AG04449 (cell line): Measurements from ENCODE around the gene IRGQ.

Experiments used
- CTCF ChIA-PET: fragments of 350-600 bp; formaldehyde crosslinking; extraction: SDS; loops from one replicate; lab custom pipeline; 2021; ENCODE audit warnings: antibody characterized with exemption; lab: Yijun Ruan, JAX
- POLR2A ChIA-PET: fragments of 400-600, 350-600 bp; formaldehyde crosslinking; extraction: SDS; loops from one replicate; lab custom pipeline; 2020; ENCODE audit warnings: antibody characterized with exemption, inconsistent platforms; lab: Yijun Ruan, JAX
- DNase-seq: peaks from one replicate; pipeline ENCODE4 v3.0.0-alpha.2; 2010; ENCODE audit warnings: low read depth, low spot score
- H3K4me3 ChIP-seq: 2 replicates; pipeline ENCODE4 v1.5.1; 2011; ENCODE audit warnings: low read depth, mild to moderate bottlenecking, control low read depth, low read length
- CTCF ChIP-seq: IDR thresholded peaks from one replicate; pipeline ENCODE4 v1.5.1; 2011; ENCODE audit warnings: mild to moderate bottlenecking, moderate library complexity, low read length, control low read depth, inconsistent platforms; ENCODE audit not compliant: insufficient read depth; ENCODE audit errors: missing control alignments

Gene IRGQ

DNA sequence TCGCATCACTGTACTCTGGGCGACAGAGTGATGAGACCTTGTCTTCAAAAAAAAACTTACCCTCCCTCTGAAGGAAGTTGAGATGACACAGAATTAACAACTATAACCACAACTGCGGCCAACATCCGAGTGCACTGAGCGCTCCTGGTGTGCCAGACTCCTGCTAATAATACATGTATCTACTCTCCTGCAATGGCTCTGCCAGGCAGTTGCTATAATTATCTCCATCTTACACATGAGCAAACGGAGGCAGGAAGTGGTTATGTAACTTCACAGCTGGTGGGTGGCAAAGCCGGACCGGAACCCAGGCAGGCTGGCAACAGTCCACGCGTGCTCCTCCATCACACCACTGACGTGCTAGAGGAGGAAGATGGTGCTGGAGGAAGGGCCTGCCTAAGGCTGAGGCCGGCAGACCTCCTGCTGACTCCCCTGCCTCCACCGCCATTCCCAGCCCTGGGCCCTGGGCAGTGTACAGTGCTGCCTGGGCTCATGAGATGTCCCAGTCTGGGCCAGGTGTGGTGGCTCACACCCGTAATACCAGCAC is 33.2 kb downstream of the IRGQ start:
- DNase-seq, result peak; percentile 76

DNA sequence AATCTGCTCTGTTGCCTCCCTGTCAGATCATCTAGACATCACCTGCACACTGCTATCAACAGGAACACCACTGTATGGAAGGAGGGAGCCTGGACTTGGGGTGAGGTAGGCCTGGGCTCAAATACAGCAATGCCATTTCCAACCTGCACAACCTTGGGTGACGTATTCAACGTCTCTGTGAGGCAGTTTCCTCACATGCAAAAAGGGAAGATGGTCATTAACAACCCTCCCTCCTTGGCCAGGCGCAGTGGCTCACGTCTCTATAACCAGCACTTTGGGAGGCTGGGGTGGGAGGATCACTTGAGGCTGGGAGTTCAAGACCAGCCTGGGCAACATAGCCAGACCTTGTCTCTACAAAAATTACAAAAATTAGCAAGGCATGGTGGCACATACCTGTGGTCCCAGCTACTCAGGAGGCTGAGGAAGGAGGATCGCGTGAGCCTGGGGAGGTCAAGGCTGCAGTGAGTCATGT is 33.7 kb downstream of the IRGQ start:
- DNase-seq, result no peak
- H3K4me3 ChIP-seq, result no peak overlapping the region
- CTCF ChIA-PET, result interaction anchor here (1.7 to 5.8 kb wide), 2 partner anchors 8 to 27 kb away, joined by 6 to 45 read pairs; no protein-coding TSS in a partner anchor
- TF ChIP-seq CTCF, result no peak
- POLR2A ChIA-PET, result interaction anchor here (0.9 kb wide), 1 partner anchor 29 kb away, joined by 3 read pairs; the partner anchor contains the start of gene ZNF575

More for the DNA sequence above, 33.2 kb downstream of the IRGQ start:
- H3K4me3 ChIP-seq, result no peak overlapping the region
- POLR2A ChIA-PET, result interaction anchor here (0.8 to 0.9 kb wide), 2 partner anchors 26 to 30 kb away, joined by 3 read pairs; partner anchors contain the start of gene ZNF575
- CTCF ChIA-PET, result interaction anchor here (1.7 to 5.8 kb wide), 2 partner anchors 9 to 27 kb away, joined by 6 to 45 read pairs; no protein-coding TSS in a partner anchor
- TF ChIP-seq CTCF, result no peak

GRCh38 chr19:43561139-43561970 is 34.6 kb downstream of the IRGQ start:
- no peak for DNase-seq
- no peak overlapping the region for H3K4me3 ChIP-seq
- ChIA-PET POLR2A (no interaction called here), CTCF (interaction anchor here (0.6 to 10.5 kb wide), 4 partner anchors 7 to 38 kb away, joined by 3 to 208 read pairs (median 25); partner anchors contain the start of genes IRGQ and ZNF575)
- no peak for TF ChIP-seq CTCF

GRCh38 chr19:43560687-43561086 is 35.2 kb downstream of the IRGQ start:
- TF ChIP-seq CTCF, result no peak
- CTCF ChIA-PET, result interaction anchor here (0.6 to 10.5 kb wide), 4 partner anchors 7 to 39 kb away, joined by 3 to 208 read pairs (median 25); partner anchors contain the start of genes IRGQ and ZNF575
- no peak overlapping the region for H3K4me3 ChIP-seq
- DNase-seq, result no peak
- POLR2A ChIA-PET, result no interaction called here

DNA sequence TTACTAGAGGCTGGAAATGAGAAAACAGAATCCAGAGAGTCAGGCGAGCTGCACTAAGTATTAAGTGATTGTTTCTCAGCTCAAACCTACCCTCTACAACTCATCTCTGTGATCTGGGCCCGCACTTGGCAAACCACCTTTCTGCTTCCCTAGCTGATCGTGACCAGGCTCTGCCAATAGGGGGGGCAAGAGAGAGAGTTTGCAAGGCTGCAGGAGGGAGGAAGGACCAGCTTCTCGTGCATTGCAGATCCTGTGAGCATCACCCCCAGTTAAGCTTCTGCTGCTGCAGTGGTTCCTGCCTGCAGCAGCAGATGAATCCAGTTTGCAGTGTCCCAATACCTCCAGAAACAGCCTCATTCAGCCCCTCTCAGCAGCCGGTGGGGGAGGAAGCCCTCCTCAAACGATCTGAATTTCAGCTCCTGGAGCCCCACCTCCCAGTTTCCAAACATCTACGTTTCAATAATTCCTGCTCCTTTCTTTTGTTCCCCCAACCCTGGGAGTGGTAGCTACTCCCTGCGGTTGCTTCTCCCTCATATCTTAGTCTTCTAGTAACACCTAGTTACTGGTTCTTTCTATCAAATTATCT is 40.7 kb downstream of the IRGQ start:
- ChIA-PET CTCF (interaction anchor here (0.8 to 10.5 kb wide), 32 partner anchors 8 to 255 kb away, joined by 3 to 208 read pairs (median 6); partner anchors contain the start of genes IRGQ, PINLYP, PLAUR and XRCC1), POLR2A (interaction anchor here (1.1 kb wide), 1 partner anchor 41 kb away, joined by 4 read pairs; the partner anchor contains the start of genes IRGQ and ZNF576)
- no peak overlapping the region for H3K4me3 ChIP-seq
- peak; percentile 91 for TF ChIP-seq CTCF
- peak; percentile 17 for DNase-seq
